ENCODE results near the gene AASDHPPT. TPM values are rescaled to one million over a fixed set of nuclear protein-coding genes. Genes with fewer than 3 reads are reported as not detected.
A peak's percentile ranks its signal among the peaks of the same experiment; 100 is the strongest.
"Not testable (repeated sequence)": the region's sequence is repeated elsewhere in the genome, so short reads cannot be mapped to it uniquely, and the experiment has no call there.

Gene AASDHPPT
- total RNA-seq = 38.2 TPM
- long read RNA-seq, full-length matches to known transcripts = 199 of 200 reads
- long read RNA-seq, partial matches to known transcripts = 1 of 200 reads
- long read RNA-seq, other reads (novel, unspliced or antisense) = 0 of 200 reads

- no peak for DNase-seq
- intact Hi-C loops (cut with DNase I) = loop anchor here (2.0 kb wide), 1 partner anchor 53 kb away; no protein-coding TSS in a partner anchor
- peak; percentile 51 for ATAC-seq (ENCODE audit: poor library complexity)
These were observed at the start of gene AASDHPPT for GRCh38 chr11:106077609-106078455. TSS of gene AASDHPPT (plus strand) at chr11:106077662. CDS start at chr11:106077711, 49 bp downstream.

- intact Hi-C loops (cut with DNase I) = no loop called here
These were observed 46.9 kb upstream of the AASDHPPT start for GRCh38 chr11:106030609-106031008.

GRCh38 chr11:106031202-106031810 lies 46.2 kb upstream of the AASDHPPT start:
- no peak for ATAC-seq (ENCODE audit: poor library complexity)
- intact Hi-C loops (cut with DNase I) = no loop called here
- no peak for DNase-seq

More at GRCh38 chr11:106030609-106031008, 46.9 kb upstream of the AASDHPPT start:
- DNase-seq (no peak), ATAC-seq (ENCODE audit: poor library complexity) (no peak)

- no peak for ATAC-seq (ENCODE audit: poor library complexity)
- intact Hi-C loops (cut with DNase I) = no loop called here
- no peak for DNase-seq
These were observed 45.5 kb upstream of the AASDHPPT start for GRCh38 chr11:106031936-106032335.

GRCh38 chr11:106032861-106033260 lies 44.6 kb upstream of the AASDHPPT start:
- intact Hi-C loops (cut with DNase I) = no loop called here

GRCh38 chr11:106043540-106043939 lies 33.9 kb upstream of the AASDHPPT start:
- ATAC-seq (ENCODE audit: poor library complexity) = no peak
- no peak for DNase-seq
- intact Hi-C loops (cut with DNase I) = no loop called here

More at GRCh38 chr11:106032861-106033260, 44.6 kb upstream of the AASDHPPT start:
- ATAC-seq (ENCODE audit: poor library complexity) = no peak
- no peak for DNase-seq

GRCh38 chr11:106047631-106048030 lies 29.8 kb upstream of the AASDHPPT start:
- ATAC-seq (ENCODE audit: poor library complexity) (no peak), DNase-seq (no peak)
- intact Hi-C loops (cut with DNase I) = no loop called here

GRCh38 chr11:106049727-106050476 lies 27.6 kb upstream of the AASDHPPT start:
- ATAC-seq (ENCODE audit: poor library complexity) (no peak), DNase-seq (no peak)
- intact Hi-C loops (cut with DNase I) = no loop called here

GRCh38 chr11:106051103-106051502 lies 26.4 kb upstream of the AASDHPPT start:
- intact Hi-C loops (cut with DNase I) = no loop called here
- ATAC-seq (ENCODE audit: poor library complexity) (no peak), DNase-seq (no peak)

- ATAC-seq (ENCODE audit: poor library complexity); intact Hi-C loops (cut with DNase I); DNase-seq: not testable (repeated sequence)
These were observed 19.1 kb upstream of the AASDHPPT start for GRCh38 chr11:106058377-106058776.

GRCh38 chr11:106059617-106060016 lies 17.8 kb upstream of the AASDHPPT start:
- DNase-seq = no peak
- no peak for ATAC-seq (ENCODE audit: poor library complexity)
- intact Hi-C loops (cut with DNase I) = no loop called here

GRCh38 chr11:106061249-106061784 lies 16.1 kb upstream of the AASDHPPT start:
- intact Hi-C loops (cut with DNase I) = no loop called here
- DNase-seq = no peak
- no peak for ATAC-seq (ENCODE audit: poor library complexity)

- ATAC-seq (ENCODE audit: poor library complexity) (no peak), DNase-seq (no peak)
- intact Hi-C loops (cut with DNase I) = no loop called here
These were observed 15.2 kb upstream of the AASDHPPT start for GRCh38 chr11:106061954-106062949.

- ATAC-seq (ENCODE audit: poor library complexity) (no peak), DNase-seq (no peak)
- intact Hi-C loops (cut with DNase I) = no loop called here
These were observed 14.5 kb upstream of the AASDHPPT start for GRCh38 chr11:106063009-106063408.

- ATAC-seq (ENCODE audit: poor library complexity) (no peak), DNase-seq (no peak)
- intact Hi-C loops (cut with DNase I) = no loop called here
These were observed 6.9 kb upstream of the AASDHPPT start for GRCh38 chr11:106070606-106071005.

GRCh38 chr11:106072804-106073203 lies 4.7 kb upstream of the AASDHPPT start:
- ATAC-seq (ENCODE audit: poor library complexity) (no peak), DNase-seq (no peak)
- intact Hi-C loops (cut with DNase I) = no loop called here

- intact Hi-C loops (cut with DNase I) = loop anchor here (2.0 kb wide), 1 partner anchor 52 kb away; no protein-coding TSS in a partner anchor
- no peak for ATAC-seq (ENCODE audit: poor library complexity)
- DNase-seq = no peak
These were observed 1.1 kb upstream of the AASDHPPT start for GRCh38 chr11:106076171-106076918.

All from Right ventricle myocardium superior (tissue), 1 donor.